ENCODE results near the gene CBX1.
"Not testable (repeated sequence)": the region's sequence is repeated elsewhere in the genome, so short reads cannot be mapped to it uniquely, and the experiment has no call there.

Gene CBX1

DNA sequence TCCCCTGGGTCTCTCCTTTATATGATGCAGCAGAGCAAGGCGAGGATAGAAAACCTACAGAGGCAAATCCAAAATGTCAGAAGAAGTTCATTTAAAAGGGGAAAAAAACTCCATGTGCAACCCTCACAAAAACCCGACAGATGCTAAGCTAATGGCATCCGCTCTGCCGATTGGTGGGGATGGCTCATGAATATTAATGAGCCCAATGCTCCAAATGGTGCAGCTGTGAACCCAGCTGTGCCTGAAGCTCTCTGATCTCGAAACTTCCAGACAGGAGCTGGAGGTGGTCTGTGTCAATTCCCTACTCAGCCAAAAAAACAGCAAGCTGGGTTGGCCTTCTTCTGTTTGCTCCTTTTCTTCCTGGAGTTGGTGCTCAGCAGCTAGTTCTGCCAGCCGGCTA, 21.8 kb upstream of the CBX1 start:
- no peak for DNase-seq

GRCh38 chr17:48122665-48123045, 21.4 kb upstream of the CBX1 start:
- no peak for DNase-seq

DNA sequence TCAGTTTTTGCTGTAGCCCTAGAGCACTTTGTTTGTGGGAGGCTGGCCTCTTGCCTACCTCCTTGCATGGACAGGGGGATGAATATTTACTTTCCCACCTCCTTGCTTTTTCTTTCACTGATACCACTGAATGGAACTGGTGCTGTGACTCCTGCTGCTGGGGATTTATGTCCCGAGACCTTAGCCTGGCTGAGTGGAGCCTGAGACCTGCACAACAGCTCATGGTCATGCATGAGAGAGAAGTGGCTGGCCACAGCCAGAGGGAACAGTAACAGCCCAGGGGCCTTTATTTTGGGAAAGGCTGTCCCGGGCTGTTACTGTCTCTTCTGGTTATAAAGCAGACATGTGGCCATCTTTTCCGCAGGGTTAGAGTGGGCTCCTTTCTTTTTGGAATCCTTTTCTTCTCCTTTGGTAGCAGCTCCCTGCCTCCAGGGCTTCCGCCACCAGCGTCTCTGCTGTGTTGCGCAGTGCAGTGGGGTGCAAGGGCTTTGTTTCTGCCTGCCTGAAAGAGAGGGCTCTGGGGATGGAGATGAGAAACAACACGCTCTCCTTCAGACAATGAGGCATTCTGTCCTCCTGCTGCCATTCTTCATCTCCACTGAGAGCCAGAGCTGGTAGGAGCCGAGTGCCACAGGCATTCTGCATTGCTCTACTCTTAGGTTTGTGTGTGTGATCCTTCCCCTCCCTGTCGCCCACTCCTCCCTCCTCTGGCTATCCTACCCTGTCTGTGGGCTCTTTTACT, 20.8 kb upstream of the CBX1 start:
- DNase-seq: no peak

DNA sequence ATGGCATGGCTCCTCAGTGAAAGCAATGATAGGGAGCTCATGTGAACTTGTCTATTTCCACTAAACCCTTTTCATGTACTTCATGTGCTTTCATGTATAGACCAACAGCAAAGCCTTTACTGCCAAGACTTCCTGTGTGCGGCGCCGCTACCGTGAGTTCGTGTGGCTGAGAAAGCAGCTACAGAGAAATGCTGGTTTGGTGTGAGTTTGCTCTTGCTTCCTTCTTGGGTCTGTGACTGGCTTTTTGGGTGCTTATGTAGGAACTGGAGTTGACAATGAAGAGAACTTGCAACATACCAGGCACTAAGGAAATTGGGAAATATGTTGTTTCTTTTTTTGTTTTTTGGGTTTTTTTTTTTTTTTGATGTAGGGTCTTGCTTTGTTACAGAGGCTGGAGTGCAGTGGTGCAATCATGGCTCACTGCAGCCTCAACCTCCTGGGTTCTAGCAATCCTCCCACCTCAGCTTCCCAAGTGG, 12.0 kb upstream of the CBX1 start:
- DNase-seq: no peak

DNA sequence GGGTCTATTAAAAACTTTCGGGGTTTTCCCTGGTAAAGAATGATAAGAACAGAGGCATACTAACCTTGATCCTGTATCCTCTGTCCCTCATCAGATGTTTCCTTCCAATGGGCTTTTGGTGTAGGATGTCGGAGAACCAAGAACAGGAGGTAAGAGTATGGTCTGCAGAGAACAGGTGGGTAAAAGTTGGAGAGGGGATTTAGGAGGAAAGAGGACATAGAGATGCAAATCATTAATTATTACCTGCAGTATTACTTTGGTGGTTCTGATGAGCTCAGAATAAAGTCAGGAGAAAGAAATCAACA, 10.6 kb upstream of the CBX1 start:
- no peak for DNase-seq

DNA sequence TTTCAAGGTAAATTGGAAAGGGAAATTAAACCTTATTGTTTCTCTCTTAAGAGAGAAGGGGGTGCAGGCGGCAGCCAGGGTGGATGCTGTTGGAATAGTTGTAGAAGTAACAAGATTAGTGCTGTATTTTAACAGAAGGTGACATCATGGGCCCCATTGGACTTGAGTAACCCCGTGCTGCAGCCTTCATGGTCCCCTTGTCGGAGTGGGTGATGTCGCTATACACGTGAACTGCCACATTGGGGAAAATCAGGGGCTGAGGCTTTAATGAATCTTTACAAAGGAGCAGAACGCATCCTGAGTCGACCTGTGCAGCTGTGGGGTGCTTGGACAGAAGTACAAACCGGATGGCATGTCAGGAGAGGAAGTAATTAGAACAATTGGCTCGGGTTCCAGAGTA, 9.5 kb upstream of the CBX1 start:
- DNase-seq: no peak

GRCh38 chr17:48107137-48108055, 6.1 kb upstream of the CBX1 start, which contains the start of gene SNX11:
Gene SNX11, plus strand, starts transcription at chr17:48107766. Its CDS starts 4,278 bp downstream, at chr17:48112044.
- peak; percentile 85 for DNase-seq

DNA sequence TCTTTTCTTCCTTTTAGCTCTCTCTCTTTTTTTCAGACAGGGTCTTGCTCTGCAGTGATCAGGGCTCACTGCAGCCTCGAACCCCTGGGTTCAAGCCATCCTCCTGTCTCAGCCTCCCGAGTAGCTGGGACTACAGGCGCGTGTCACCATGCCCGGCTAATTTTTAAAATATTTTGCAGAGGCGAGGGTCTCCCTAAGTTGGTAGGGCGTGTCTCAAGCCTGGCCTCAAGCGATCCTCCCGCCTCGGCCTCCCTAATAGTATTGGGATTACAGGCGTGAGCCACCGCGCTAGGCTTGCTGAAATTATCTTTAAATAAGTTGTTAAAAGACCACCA, 5.5 kb upstream of the CBX1 start:
- DNase-seq: no peak

- no peak for DNase-seq
Measured at GRCh38 chr17:48104440-48104839, 3.2 kb upstream of the CBX1 start.

DNA sequence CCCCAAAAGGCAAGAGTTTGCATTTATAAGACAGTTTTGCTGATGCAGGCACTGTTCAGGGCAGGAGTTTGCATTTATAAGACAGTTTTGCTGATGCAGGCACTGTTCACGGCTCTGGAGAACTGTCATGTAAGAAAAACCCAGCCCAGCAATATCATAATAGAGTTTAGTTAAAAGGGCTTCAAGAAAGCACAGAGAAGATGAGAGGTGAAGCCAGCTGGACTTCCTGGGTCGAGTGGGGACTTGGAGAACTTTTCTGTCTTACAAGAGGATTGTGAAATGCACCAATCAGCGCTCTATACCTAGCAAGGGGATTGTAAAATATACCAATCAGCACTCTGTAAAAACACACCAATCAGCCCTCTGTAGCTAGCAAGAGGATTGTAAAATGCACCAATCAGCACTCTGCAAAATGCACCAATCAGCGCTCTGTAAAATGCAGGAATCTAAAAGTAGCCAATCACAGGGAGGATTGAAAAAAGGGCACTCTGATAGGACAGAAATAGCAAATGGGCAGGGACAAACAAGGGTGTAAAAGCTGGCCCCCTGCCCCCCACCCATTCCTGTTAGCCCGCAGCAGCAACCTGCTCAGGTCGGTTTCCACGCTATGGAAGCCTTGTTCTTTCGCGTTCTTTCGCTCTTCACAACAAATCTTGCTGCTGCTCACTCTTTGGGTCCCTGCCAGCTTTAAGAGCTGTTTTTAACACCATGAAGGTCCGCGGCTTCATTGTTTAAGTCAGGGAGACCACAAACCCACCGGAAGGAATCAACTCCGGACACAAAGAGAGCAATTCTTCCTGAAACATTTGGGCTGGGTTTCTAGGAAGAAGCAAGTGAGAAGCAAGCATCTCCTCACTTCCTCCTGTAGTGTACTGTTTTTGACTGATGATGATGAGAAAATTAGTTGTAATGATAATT, 1.8 kb upstream of the CBX1 start:
- DNase-seq: no peak

GRCh38 chr17:48102043-48102750, 919 bp upstream of the CBX1 start:
- DNase-seq: no peak

DNA sequence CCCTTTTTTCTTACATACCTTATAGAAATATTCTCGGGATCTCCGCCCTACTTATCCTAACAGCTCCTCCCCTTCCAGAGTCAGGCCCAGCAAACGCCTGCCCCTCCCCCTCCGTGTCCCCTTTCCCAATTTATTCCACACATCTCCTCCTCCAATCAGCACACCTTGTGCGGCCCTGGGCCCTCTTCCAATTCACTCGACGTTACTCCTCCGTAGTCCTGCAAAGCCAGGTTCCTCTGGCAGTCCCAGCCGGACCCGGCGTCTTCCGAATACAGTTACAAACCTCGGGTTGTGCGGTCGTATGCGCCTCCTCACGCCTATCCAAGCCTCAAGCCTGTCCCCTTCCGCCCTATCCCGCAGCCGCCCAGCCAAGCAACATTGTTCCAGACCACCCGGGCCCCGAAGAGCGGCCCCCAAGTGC, 677 bp downstream of the CBX1 start:
- DNase-seq: peak; percentile 64

DNA sequence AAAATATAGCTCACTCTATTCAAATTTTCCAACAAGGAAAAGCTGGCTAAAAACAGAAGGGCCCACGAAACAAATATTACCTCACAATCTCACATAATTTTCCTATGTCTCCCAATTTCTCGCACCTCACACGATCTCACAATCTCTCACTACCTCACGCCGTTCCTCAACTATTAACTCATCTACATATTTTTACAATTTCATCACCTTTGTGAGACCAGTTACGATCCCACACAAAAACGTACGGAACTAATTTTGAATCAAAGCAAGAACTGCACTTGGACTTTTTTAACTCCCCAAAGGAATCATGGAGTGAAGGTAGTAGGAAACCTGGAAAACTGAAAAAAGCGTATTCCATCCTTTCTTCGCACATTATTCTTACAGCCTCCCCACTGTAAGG, 1.1 kb downstream of the CBX1 start:
- peak; percentile 69 for DNase-seq

DNA sequence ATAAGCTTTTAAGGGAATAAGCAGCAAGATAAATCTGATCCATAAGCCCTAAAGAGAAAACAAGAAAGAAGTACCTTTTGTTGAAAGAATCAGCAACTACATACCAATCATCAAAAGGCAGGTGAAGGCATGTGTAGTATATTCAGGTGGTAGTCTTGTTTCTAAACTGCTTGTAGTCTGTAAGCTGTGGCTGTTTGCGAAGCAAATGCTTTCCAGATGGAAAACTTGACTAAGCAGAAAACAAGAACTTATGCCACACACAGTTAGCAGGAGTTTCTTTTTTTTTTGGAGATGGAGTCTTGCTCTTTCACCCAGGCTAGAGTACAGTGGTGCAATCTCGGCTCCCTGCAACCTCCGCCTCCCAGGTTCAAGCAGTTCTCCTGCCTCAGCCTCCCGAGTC, 5.7 kb downstream of the CBX1 start:
- DNase-seq: no peak

DNA sequence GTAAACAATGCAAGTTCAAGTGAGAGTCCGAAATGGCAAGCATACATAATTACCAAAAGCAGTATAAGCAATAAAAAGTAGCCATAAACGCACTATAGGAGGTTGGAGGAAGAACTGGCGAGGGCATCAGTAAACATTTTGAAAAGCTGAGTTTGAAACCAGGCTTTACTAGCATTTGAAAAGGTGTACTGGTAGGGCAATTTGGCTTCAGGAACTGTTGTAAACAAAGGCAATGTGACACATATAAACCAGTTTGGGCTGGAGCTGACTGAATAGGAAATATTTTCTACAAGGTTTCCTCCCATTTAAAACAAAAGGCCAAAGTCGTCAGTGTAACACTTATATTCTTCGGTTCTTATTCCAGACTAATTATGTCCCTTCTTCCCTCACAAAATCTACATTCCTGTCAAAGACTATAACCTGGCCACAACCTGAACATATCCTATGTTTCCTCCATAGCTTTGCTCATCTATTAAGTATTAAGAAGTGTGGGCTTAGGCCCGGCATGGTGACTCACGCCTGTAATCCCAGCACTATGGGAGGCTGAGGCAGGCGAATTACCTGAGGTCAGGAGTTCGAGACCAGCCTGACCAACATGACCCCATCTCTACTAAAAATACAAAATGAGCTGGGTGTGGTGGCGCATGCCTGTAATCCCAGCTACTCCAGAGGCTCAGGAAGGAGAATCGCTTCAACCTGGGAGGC, 7.8 kb downstream of the CBX1 start:
- no peak for DNase-seq

DNA sequence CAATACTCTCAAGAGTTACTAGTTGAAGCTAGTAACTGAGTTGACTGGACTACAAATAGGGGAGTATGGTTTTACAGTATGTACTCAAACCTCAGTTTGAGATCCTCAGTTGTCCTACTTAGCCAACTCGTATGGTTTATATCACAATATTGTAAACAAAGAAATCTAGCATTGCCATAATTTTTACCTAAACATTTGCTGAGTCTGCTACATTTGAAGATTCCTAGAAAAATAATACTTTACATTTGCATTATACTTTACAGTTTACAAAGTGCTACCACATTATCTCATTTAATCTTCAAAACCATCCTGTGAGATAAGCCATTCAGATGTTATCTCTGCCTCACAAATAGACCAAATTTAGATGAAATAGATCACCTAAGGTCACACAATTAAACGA, 16.3 kb downstream of the CBX1 start:
- DNase-seq: no peak

GRCh38 chr17:48081858-48082257, 19.4 kb downstream of the CBX1 start:
- DNase-seq: no peak

DNA sequence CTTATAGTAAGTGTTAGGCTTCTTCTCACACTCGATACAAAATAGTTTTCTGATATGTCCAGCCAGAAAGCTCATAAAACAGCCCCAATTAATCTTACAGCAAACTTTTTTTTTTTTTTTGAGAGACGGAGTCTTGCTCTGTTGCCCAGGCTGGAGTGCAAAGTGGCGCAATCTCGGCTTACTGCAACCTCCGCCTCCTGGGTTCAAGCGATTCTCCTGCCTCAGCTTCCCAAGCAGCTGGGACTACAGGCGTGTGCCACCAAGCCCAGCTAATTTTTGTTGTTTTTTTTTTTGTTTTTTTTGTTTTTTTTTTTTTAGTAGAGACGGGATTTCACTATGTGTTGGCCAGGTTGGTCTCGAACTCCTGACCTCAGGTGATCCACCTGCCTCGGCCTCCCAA, 24.1 kb downstream of the CBX1 start:
- not testable (repeated sequence) for DNase-seq

GRCh38 chr17:48074322-48075081, 26.8 kb downstream of the CBX1 start:
- DNase-seq: peak; percentile 80

- DNase-seq: not testable (repeated sequence)
Measured at GRCh38 chr17:48073566-48074094, 27.6 kb downstream of the CBX1 start.
